K562 (cell line): ENCODE data around the gene CASTOR1. TPM values are rescaled to one million over a fixed set of nuclear protein-coding genes. Genes with fewer than 3 reads are reported as not detected.

Source experiments
- ATF1 ChIP-seq, 2 experiments: fragments of 450-650 bp in 1 of 2; IDR thresholded peaks; 2 replicates each; pipeline ENCODE4 v1.6.1; 2016; ENCODE audit warnings: missing compliant biosample characterization in 1 of 2, missing genetic modification characterization in 1 of 2
- ERF ChIP-seq: fragments of 450-650 bp; formaldehyde crosslinking; IDR thresholded peaks from 2 replicates; pipeline ENCODE4 v1.4.0; 2020; ENCODE audit warnings: mild to moderate bottlenecking, mixed read lengths
- HSF4 ChIP-seq: fragments of 250-450 bp; sonication (Bioruptor Pico); IDR thresholded peaks from 2 replicates; pipeline ENCODE4 v2.1.2; 2022; ENCODE audit warnings: mild to moderate bottlenecking, moderate library complexity, borderline replicate concordance
- NCOA2 ChIP-seq, 2 experiments: fragments of 450-650 bp; IDR thresholded peaks; 2 replicates each; pipeline ENCODE4 v1.6.1; 2018; ENCODE audit warnings: mild to moderate bottlenecking in 2 of 2, moderate library complexity in 1 of 2; ENCODE audit not compliant: partially characterized antibody in 2 of 2
- PHB ChIP-seq: fragments of 250-450 bp; sonication (Bioruptor Pico); IDR thresholded peaks from 2 replicates; pipeline ENCODE4 v1.5.0; 2021
- RAD21 ChIP-seq, 2 experiments: fragments of 250-450 bp in 1 of 2; fragments of 450-650 bp in 1 of 2; sonication (Bioruptor Pico) in 1 of 2; formaldehyde crosslinking in 1 of 2; IDR thresholded peaks in 1 of 2; conservative IDR thresholded peaks in 1 of 2; 2 replicates each; pipeline versions ENCODE4 v1.4.0 to v1.8.0; 2020 to 2022; ENCODE audit warnings: mild to moderate bottlenecking in 2 of 2, moderate library complexity in 1 of 2
- RFX1 ChIP-seq: fragments of 450-650 bp; IDR thresholded peaks from 2 replicates; pipeline ENCODE4 v1.6.1; 2016; ENCODE audit warnings: mild to moderate bottlenecking, moderate library complexity
- SMC3 ChIP-seq: conservative IDR thresholded peaks from 2 replicates; pipeline ENCODE4 v1.6.1; 2011; ENCODE audit warnings: low read depth, low read length, improper control_type of control experiment; ENCODE audit not compliant: insufficient read depth
- SRSF7 ChIP-seq: fragments of 200-400 bp; formaldehyde crosslinking; optimal IDR thresholded peaks from 2 replicates; pipeline ENCODE3; 2017; ENCODE audit warnings: mild to moderate bottlenecking, low read depth, low read length
- TAL1 ChIP-seq: fragments of 450-650 bp; IDR thresholded peaks from 2 replicates; pipeline ENCODE4 v1.6.1; 2016; ENCODE audit warnings: mild to moderate bottlenecking
- TFAM ChIP-seq: fragments of 250-450 bp; sonication (Bioruptor Pico); conservative IDR thresholded peaks from 2 replicates; pipeline ENCODE4 v1.5.0; 2021; ENCODE audit warnings: mild to moderate bottlenecking, moderate library complexity
- THRAP3 ChIP-seq: fragments of 450-650 bp; IDR thresholded peaks from 2 replicates; pipeline ENCODE4 v1.6.1; 2016; ENCODE audit warnings: mild to moderate bottlenecking, inconsistent platforms, borderline replicate concordance
- ZFP30 ChIP-seq: fragments of 250-450 bp; sonication (Bioruptor Pico); IDR thresholded peaks from 2 replicates; pipeline ENCODE4 v1.8.0; 2022; ENCODE audit warnings: moderate library complexity, mild to moderate bottlenecking, inconsistent platforms, borderline replicate concordance
- ZKSCAN8 ChIP-seq: fragments of 200-800 bp; sonication (Bioruptor generic); IDR thresholded peaks from 2 replicates; pipeline ENCODE4 v1.6.1; 2016; ENCODE audit warnings: missing genetic modification characterization, missing compliant biosample characterization
- ZNF311 ChIP-seq: fragments of 250-450 bp; sonication (Bioruptor Pico); IDR thresholded peaks from 2 replicates; pipeline ENCODE4 v1.4.0; 2020; ENCODE audit warnings: mild to moderate bottlenecking, moderate library complexity
- ZNF324 ChIP-seq: fragments of 250-450 bp; sonication (Bioruptor Pico); IDR thresholded peaks from 2 replicates; pipeline ENCODE4 v1.4.0; 2020; ENCODE audit warnings: mild to moderate bottlenecking
- ZNF766 ChIP-seq: fragments of 200-800 bp; sonication (Bioruptor generic); conservative IDR thresholded peaks from 2 replicates; pipeline ENCODE4 v1.6.1; 2016; ENCODE audit warnings: missing genetic modification characterization, missing compliant biosample characterization
- polyA plus RNA-seq, 8 experiments: library from polyadenylated mRNA; depleted of rRNA in 4 of 8; stranded (reverse) in 5 of 8; unstranded in 3 of 8; fragments of >200 nt; fragmentation: Nextera tagmentation in 2 of 8; fragmentation: Illumina TruSeq in 1 of 8; extraction: Ambion mirVana in 2 of 8; extraction: Trizol in 1 of 8; gene quantifications; 2 replicates each; pipeline versions ENCODE4 v1.2.1 to v1.2.3, GENCODE V29; 2011 to 2014; ENCODE audit warnings: inconsistent platforms in 1 of 8, missing spikeins in 1 of 8
- total RNA-seq, 7 experiments: library from RNA; depleted of rRNA in 6 of 7; stranded (reverse); fragments of >200 nt in 6 of 7; fragmentation: Illumina TruSeq in 2 of 7; extraction: Trizol in 2 of 7; gene quantifications; 2 replicates each; pipeline versions ENCODE4 v1.2.1 to v1.2.3, GENCODE V29; 2011 to 2021; ENCODE audit warnings: low replicate concordance in 1 of 7
- TF ChIP-seq, protein P1 (sequence below): sonication (generic); formaldehyde crosslinking; IDR thresholded peaks from 2 replicates; pipeline ENCODE4 v1.8.0; 2022; ENCODE audit warnings: mild to moderate bottlenecking, missing genetic modification reagents
- TF ChIP-seq, protein P2 (sequence below), 2 experiments: fragments of 450-650 bp in 1 of 2; sonication (generic) in 1 of 2; formaldehyde crosslinking in 1 of 2; IDR thresholded peaks in 1 of 2; conservative IDR thresholded peaks in 1 of 2; 2 replicates each; pipeline versions ENCODE4 v1.6.1 to v1.8.1; 2016 to 2023; ENCODE audit warnings: mild to moderate bottlenecking in 2 of 2, moderate library complexity in 2 of 2, inconsistent platforms in 1 of 2, missing genetic modification reagents in 1 of 2
- TF ChIP-seq, protein P3 (sequence below): IDR thresholded peaks from 3 replicates; pipeline ENCODE4 v1.6.1; 2011; ENCODE audit warnings: borderline replicate concordance, mild to moderate bottlenecking; ENCODE audit not compliant: insufficient read length, insufficient read depth

CASTOR1 gene
- total and polyA plus RNA-seq, 9 of the 15 experiments (the other 6 are each of a cell fraction or from before 2014, with no cell fraction given): 0.35 to 2.6 (median 1.1) TPM

DNA sequence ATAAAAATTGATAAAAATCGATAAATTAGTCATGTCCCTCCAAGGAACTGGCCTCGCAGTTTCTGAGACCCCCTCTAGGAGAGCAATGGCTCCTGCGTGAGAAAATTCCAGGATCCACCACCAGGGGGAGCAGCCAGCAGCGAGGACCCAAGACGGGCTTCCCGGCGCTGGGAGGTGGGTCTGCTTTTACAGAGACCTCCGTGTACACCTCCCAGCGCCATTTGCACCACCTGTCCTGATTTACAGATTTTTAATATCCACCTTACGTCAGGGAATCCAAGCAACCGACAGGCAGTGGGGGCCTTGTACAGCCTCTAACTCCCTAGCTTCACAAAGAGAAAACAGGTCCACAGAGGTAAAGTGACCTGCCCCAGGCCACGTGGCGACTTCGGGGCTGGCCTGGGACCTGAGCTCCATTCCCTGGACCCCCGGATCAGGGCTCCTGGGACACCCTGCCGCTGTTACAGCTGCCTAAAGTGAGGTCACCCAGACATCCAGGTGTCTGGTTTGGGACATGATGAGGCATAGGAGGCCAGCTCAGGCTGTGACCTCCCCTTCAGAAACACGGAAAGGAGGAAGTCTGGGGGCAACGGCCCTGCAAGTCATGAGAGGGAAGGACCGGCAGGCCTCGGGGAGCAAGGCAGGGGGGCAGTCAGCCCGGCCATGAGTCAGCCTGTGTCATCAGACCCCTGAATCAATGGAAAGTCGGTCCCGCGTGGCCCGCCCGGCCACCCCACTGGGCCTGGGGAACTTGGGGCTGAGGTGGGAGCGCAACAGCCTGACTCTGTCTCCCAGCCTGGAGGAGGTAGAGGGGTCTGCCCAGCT, 26.2 kb downstream of the CASTOR1 start (continued):
- TF ChIP-seq ZKSCAN8 (CRISPR knock-in tag) (no peak), ATF1 (CRISPR knock-in tag; IDR thresholded peaks at IDR 0.05) (no peak), ATF1 (tag; IDR thresholded peaks at IDR 0.05) (no peak), ZNF311 (no peak), PHB (CRISPR knock-in tag) (no peak), TFAM (CRISPR knock-in tag) (no peak), SMC3 (peak; percentile 73), HSF4 (CRISPR knock-in tag) (no peak), ZNF324 (CRISPR knock-in tag) (no peak), RFX1 (no peak), SRSF7 (no peak), TAL1 (no peak), RAD21 (CRISPR knock-in tag; conservative IDR thresholded peaks at IDR 0.05 in 1 of 2, IDR thresholded peaks at IDR 0.05 in 1 of 2) (peak; percentile 49 to 71), ERF (CRISPR knock-in tag) (no peak), THRAP3 (no peak), ZFP30 (CRISPR knock-in tag) (no peak), ZNF766 (CRISPR knock-in tag) (no peak), NCOA2 (IDR thresholded peaks at IDR 0.05; ENCODE audit: partially characterized antibody in 2 of 2) (no peak)
- TF ChIP-seq, protein P1, sequence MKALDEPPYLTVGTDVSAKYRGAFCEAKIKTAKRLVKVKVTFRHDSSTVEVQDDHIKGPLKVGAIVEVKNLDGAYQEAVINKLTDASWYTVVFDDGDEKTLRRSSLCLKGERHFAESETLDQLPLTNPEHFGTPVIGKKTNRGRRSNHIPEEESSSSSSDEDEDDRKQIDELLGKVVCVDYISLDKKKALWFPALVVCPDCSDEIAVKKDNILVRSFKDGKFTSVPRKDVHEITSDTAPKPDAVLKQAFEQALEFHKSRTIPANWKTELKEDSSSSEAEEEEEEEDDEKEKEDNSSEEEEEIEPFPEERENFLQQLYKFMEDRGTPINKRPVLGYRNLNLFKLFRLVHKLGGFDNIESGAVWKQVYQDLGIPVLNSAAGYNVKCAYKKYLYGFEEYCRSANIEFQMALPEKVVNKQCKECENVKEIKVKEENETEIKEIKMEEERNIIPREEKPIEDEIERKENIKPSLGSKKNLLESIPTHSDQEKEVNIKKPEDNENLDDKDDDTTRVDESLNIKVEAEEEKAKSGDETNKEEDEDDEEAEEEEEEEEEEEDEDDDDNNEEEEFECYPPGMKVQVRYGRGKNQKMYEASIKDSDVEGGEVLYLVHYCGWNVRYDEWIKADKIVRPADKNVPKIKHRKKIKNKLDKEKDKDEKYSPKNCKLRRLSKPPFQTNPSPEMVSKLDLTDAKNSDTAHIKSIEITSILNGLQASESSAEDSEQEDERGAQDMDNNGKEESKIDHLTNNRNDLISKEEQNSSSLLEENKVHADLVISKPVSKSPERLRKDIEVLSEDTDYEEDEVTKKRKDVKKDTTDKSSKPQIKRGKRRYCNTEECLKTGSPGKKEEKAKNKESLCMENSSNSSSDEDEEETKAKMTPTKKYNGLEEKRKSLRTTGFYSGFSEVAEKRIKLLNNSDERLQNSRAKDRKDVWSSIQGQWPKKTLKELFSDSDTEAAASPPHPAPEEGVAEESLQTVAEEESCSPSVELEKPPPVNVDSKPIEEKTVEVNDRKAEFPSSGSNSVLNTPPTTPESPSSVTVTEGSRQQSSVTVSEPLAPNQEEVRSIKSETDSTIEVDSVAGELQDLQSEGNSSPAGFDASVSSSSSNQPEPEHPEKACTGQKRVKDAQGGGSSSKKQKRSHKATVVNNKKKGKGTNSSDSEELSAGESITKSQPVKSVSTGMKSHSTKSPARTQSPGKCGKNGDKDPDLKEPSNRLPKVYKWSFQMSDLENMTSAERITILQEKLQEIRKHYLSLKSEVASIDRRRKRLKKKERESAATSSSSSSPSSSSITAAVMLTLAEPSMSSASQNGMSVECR (CRISPR knock-in tag): no peak
- TF ChIP-seq, protein P2, sequence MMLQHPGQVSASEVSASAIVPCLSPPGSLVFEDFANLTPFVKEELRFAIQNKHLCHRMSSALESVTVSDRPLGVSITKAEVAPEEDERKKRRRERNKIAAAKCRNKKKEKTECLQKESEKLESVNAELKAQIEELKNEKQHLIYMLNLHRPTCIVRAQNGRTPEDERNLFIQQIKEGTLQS (IDR thresholded peaks at IDR 0.05): peak; percentile 49
- TF ChIP-seq, protein P2 (CRISPR knock-in tag; conservative IDR thresholded peaks at IDR 0.05): no peak
- TF ChIP-seq, protein P3, sequence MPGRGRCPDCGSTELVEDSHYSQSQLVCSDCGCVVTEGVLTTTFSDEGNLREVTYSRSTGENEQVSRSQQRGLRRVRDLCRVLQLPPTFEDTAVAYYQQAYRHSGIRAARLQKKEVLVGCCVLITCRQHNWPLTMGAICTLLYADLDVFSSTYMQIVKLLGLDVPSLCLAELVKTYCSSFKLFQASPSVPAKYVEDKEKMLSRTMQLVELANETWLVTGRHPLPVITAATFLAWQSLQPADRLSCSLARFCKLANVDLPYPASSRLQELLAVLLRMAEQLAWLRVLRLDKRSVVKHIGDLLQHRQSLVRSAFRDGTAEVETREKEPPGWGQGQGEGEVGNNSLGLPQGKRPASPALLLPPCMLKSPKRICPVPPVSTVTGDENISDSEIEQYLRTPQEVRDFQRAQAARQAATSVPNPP: no peak
